HG02840 (cell line): ENCODE results near the gene CEPT1.

Experiments
- ATAC-seq: cut with Tn5 transposase; IDR thresholded peaks from one replicate; pipeline ENCODE4 v1.9.1; 2021; ENCODE audit warnings: mild to moderate bottlenecking, moderate library complexity, moderate number of reproducible peaks; ENCODE audit not compliant: unreplicated experiment, low FRiP score

The CEPT1 gene

GRCh38 chr1:111225091-111225490, 85.1 kb downstream of the CEPT1 start:
- no peak for ATAC-seq

- no peak for ATAC-seq
Measured at GRCh38 chr1:111225717-111226400, 85.8 kb downstream of the CEPT1 start.

DNA sequence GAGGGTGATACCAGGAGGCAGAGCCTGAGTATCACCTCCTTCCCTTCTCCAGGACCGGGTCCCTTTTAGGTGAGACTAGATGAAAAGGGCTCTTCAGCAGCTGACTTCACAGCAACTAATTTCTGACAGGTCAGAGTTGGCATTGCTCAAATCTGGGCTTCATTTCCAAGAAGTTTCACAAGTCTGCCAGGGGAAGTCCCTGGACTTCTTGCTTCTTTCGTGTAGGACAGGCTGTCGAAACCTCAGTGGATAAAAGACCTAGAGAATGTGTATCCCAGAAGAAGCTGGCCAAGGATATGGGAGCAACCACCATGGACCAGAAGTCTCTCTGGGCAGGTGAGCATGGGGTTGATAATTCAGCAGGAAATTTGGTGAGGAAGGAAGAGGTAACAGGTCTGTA, 87.4 kb downstream of the CEPT1 start, which contains the start of gene CHI3L2:
Gene CHI3L2 (plus strand): TSS at position 280 of the 400 bp plus-strand sequence. CDS start 17 bp downstream, at position 297.
- no peak for ATAC-seq

DNA sequence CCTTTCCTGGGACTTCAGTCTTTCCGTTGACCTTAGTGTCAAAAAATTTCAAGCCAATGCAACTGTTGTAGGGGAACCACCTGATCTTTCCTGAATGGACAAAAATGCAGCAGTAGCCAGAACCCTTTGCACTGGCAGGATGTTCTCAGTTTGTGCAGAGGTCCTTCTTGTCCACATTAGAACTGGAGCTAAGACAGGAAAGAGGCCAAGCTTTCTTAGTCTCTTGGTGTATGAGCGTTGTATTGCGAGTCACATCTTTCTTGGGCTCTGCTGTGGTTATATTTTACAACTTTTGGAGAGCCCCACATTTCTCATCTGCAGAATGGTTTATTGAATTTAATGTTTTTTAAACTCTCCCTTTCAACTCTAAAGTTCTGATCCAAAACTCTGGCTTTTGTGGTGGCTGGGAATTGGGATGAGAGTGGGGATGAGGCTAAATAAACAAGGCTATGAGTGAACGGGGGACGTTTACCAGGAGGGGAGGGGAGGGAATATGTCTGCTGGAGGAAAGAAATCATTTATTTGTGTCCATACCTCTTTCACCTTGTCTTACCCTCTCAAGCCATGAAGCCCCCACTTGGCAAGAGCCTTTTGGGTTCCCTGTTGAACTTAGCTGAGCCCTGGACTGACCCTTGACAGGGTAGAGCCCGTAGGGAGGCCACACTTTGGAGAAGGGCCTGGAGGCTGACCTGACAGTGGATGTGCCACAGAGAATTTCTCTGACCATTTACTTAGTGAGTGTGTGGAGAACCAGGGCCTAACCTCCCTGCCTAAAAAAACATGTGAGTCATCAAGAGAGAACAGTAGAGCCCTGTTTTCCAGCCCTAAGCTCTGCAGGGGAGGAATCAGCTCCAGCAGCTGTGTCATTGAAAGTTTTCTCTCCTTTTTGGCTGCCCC, 88.1 kb downstream of the CEPT1 start:
- ATAC-seq, result no peak

- ATAC-seq, result no peak
Measured at GRCh38 chr1:111228748-111229126, 88.7 kb downstream of the CEPT1 start.

DNA sequence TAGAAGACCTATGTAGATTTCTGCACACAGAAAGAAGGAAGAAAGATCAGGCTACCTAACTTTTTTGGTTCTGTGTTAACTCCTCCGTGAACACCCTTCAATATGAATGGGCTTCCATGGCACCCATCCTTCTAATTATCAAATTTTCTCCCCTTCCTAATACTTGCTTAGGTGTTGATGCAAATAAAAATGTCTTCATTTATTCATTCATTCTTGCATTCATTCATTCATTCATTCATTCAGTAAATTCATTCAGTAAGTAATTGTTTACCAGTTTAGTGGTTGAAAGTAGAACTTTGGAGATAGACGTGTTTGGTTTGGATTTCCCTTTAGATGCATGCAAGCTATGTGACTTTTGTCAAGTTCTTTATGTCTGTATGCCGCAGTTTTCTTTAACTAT, 92.1 kb downstream of the CEPT1 start:
- ATAC-seq, result no peak

GRCh38 chr1:111234258-111234657, 94.2 kb downstream of the CEPT1 start:
- no peak for ATAC-seq
